ENCODE results near the gene PHKA1. TPM values are rescaled to one million over a fixed set of nuclear protein-coding genes. Genes with fewer than 3 reads are reported as not detected.

Gene PHKA1
- total RNA-seq, 1 donor: 8.6 TPM

DNA sequence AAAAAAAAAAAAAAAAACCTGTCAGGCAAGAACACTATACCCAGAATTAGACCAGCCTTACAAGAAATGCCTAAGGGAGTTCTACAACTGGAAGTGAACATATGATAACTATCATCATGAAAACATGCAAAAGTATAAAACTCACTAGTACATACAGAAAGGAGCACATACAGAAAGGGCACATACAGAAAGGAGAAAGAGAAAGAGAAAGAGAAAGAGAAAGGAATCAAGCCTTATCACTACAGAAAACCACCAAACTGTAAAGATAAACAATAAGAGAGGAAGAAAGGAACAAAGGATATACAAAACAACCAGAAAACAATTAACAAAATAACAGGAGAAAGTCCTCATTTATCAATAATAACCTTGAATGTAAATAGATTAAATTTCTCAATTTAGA, 50.4 kb downstream of the PHKA1 start:
- TF ChIP-seq, protein P1, sequence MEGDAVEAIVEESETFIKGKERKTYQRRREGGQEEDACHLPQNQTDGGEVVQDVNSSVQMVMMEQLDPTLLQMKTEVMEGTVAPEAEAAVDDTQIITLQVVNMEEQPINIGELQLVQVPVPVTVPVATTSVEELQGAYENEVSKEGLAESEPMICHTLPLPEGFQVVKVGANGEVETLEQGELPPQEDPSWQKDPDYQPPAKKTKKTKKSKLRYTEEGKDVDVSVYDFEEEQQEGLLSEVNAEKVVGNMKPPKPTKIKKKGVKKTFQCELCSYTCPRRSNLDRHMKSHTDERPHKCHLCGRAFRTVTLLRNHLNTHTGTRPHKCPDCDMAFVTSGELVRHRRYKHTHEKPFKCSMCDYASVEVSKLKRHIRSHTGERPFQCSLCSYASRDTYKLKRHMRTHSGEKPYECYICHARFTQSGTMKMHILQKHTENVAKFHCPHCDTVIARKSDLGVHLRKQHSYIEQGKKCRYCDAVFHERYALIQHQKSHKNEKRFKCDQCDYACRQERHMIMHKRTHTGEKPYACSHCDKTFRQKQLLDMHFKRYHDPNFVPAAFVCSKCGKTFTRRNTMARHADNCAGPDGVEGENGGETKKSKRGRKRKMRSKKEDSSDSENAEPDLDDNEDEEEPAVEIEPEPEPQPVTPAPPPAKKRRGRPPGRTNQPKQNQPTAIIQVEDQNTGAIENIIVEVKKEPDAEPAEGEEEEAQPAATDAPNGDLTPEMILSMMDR (IDR thresholded peaks at IDR 0.05; ENCODE audit: insufficient read depth, low read depth, low read length): no peak
- no peak for DNase-seq (ENCODE audit: low read depth)
- H3K4me3 ChIP-seq (ENCODE audit: low read depth, low read length): no peak overlapping the region

DNA sequence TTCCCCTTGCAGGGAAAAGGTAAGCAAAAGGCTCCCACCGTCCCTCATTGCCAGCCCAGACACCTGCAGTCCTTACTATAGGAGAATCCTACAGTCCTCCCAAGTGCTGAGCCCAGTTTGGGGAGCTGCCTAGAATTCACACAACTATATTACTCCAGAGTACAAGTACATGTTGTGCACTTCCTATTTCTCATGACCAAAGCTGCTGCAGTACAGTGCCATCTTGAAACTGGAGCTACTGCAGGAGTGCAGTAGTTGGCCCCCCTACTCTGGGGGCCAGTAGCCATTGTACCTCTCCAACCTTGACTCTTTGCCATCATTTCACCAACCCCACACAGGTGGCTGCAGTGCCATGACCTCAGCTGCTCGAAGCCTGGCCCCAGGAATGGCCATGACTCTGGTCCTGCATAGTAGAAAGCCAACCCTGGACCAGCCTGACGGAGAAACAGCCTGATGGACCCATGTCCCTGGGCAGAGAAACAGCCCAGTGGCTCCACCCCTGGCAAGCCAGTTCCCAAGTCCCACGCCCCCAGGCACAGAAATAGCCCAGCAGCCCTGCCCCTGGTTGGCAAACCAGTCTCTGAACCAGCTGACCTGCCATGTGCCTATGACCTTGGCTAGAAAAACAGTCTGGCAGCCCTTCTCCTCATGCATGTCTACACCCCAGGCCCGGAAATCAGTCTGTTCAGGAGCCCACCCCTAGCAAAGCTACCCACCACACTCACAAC, 51.9 kb downstream of the PHKA1 start:
- DNase-seq (ENCODE audit: low read depth): no peak
- TF ChIP-seq, protein P1 (IDR thresholded peaks at IDR 0.05; ENCODE audit: insufficient read depth, low read depth, low read length): no peak
- H3K4me3 ChIP-seq (ENCODE audit: low read depth, low read length): no peak overlapping the region

DNA sequence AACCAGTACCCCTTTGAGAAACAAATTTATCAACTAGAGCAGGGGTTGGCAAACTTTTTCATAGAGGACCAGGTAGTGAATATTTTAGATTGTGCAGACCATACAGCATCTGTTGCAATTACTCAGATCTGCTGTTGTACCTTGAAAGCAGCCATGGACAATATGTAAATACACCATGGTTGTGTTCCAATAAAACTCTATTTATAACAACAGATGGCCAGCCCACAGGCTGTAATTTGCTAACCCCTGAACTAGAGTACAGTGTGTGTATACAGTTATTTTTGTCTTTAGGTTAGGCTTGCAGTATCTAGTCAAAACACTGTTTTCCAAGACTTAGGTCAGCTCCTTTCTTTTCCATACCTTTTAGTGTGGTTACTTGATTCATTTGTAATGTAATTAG, 54.4 kb downstream of the PHKA1 start:
- TF ChIP-seq, protein P1 (IDR thresholded peaks at IDR 0.05; ENCODE audit: insufficient read depth, low read depth, low read length): no peak
- DNase-seq (ENCODE audit: low read depth): no peak
- no peak overlapping the region for H3K4me3 ChIP-seq (ENCODE audit: low read depth, low read length)

DNA sequence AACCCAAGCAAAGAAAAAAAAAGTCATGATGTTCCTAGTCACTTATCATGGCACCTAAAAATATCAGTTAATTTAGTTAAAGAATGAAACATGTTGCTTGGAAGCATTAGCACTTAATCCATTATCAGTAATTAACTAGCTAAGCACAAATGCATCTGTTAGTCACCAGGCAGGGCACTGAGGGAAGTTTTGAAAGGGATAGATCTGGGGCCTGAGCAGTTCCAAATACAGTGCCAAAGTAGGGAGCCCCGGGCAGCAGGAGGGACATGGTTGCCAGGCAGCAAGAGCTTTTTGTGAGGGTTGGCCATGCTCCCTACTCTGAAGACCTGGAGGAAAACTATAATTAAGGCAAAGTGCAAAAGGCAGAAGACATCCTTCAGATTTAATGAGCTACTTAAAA, 62.0 kb downstream of the PHKA1 start:
- DNase-seq (ENCODE audit: low read depth): no peak
- TF ChIP-seq, protein P1 (IDR thresholded peaks at IDR 0.05; ENCODE audit: insufficient read depth, low read depth, low read length): no peak
- no peak overlapping the region for H3K4me3 ChIP-seq (ENCODE audit: low read depth, low read length)

DNA sequence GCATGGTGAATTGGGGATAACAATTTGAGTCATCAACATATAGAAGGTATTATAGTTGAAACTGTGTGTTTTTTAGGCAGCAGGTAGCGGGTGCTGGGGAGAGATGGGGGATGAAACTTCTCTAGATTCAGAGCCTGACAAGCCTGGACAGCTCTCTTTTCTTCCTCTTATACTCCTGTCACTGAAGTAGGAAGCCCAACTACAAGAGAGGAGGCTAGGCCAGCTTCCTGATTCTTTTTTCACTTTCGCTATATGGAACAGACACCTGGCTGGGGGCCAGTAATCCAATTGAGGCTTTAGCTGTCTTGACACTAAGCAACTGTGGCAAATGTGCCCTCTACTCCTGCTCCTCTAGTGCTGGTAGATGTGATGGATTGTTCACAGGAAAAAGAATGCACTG, 69.2 kb downstream of the PHKA1 start:
- DNase-seq (ENCODE audit: low read depth): no peak
- TF ChIP-seq, protein P1 (IDR thresholded peaks at IDR 0.05; ENCODE audit: insufficient read depth, low read depth, low read length): no peak
- no peak overlapping the region for H3K4me3 ChIP-seq (ENCODE audit: low read depth, low read length)

DNA sequence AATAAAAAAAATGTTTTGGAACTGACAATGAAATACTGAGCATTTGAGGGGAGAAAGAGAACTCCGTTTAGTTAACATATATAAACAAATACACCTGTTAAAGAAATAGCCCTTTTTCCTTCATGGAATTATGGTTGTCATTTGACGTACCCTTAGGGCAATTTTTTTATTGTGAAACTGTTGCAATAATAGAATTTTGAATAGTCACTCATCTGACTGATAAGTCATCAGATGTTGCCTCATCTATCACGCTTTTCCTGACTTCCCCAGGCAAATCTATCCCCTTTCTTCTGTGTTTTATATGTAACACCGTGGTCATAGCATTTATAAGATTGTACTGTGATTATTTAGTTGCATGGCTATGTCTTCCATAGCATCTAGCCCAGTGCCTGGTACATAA, 72.5 kb downstream of the PHKA1 start:
- H3K4me3 ChIP-seq (ENCODE audit: low read depth, low read length): no peak overlapping the region
- DNase-seq (ENCODE audit: low read depth): no peak
- TF ChIP-seq, protein P1 (IDR thresholded peaks at IDR 0.05; ENCODE audit: insufficient read depth, low read depth, low read length): no peak

DNA sequence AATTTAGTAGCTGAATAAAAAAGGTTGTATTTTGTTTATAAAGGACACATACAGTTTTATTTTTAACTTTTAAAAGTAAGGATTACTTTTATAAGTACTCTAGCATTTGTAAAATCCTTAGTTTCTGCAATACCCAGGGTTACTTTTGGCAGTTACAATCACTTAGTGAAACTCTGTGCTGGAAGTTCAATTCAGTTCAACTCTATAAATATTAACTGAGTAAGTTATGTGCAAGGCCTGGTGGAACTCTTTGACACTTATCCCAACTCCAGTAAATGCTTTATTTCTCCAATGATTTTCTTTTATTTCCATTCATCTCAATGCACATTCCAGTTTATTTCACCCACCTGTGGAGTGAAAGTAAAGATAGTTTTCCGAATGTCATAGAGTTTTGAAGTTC, 78.2 kb downstream of the PHKA1 start:
- no peak overlapping the region for H3K4me3 ChIP-seq (ENCODE audit: low read depth, low read length)
- TF ChIP-seq, protein P1 (IDR thresholded peaks at IDR 0.05; ENCODE audit: insufficient read depth, low read depth, low read length): no peak
- DNase-seq (ENCODE audit: low read depth): no peak
